Raji (cell line): ENCODE measurements around the gene SLC1A3.

ENCODE experiments used
- POLR2A ChIP-seq: IDR thresholded peaks from 2 replicates; pipeline ENCODE4 v1.6.1; 2011; ENCODE audit warnings: low read depth, low read length, control low read depth; ENCODE audit not compliant: insufficient read depth

SLC1A3 gene

GRCh38 chr5:36658038-36658756, 51.8 kb downstream of the SLC1A3 start:
- no peak for TF ChIP-seq POLR2A

GRCh38 chr5:36659411-36659810, 53.0 kb downstream of the SLC1A3 start:
- no peak for TF ChIP-seq POLR2A

DNA sequence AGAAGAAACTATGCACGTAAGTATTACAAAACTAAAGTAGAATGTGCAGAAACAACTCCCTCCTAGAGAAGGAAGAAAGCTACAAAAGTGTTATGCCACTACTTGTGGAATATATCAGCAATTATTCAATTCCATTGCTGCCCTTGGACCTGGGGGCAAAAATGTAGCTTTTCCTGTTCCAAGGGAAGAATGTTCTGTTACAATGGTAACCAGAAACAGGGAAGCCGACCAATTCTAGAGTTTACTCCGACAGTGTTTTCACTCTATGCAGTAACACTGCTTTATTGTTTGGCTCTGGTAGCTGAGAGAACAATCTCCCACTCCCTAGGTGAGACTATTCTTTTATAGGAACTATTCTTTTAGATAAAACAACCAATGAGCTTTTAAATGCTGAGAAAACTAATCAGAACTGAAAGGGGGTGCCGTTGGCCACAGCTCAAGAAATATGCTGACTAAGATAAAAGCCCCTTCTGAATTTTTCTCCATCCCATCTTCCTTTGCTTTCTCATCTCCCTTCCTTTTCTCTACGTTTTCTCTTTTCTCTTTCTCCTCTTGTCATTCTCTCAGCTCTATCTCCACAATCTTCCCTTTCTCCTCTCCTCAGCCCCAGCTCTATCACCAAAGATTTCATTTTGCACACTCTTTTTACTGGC, 54.1 kb downstream of the SLC1A3 start:
- no peak for TF ChIP-seq POLR2A

DNA sequence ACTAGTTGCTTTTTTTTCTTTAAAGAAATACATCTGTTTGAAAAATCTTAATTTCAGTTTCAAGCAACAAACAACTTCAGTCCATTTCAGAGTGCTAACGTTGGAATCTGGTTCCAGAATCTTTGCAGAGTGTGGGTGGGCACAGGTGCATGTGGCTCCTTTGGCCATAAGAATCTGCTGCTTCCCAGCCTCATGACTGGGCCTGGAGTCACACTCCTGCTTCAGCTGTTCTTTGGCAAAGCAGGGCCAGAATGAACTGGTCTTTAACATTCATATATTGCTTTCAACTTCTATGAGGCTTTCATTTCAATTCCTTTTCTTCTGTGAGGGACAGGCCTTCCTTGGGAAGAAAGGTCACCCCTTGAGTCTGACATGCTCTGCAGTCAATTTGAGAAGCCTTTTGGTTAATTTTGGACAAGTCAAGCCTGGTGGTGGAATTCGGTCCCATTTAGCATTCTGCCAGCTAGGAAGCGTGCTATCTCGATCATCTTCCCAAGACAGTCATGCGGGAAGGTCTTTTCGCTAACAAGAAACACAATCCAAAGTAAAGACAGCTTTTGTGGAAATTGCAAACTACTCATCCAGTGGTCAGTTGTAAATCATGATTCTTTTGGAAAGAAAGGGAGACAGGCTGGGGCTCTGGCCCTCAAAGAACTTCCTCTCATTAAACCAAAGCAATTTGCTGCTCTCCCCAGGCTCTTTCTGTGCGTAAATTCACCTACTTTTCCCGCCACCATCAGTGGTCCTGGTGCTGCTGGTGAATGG, 55.2 kb downstream of the SLC1A3 start:
- TF ChIP-seq POLR2A = no peak

- no peak for TF ChIP-seq POLR2A
Measured at GRCh38 chr5:36662291-36662851, 56.0 kb downstream of the SLC1A3 start.

DNA sequence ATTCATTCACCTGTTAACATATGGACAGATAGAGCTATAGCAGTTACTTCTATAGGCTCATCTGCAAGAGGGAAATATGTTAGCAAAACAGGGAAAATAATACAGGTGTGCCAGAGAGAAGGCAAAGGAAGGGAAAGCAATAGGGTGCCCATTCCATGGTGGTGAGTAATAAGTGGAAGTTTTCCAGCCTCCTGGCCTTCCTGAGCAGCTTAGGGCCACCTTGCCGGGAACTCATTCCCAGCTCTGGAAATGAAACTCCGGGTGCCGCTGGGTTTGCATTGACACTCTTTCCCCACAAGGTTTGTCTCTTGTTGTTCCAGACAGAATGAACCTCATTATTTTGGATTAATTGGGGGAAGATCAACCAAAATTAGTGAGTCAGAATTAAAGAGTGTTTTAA, 58.4 kb downstream of the SLC1A3 start:
- TF ChIP-seq POLR2A = no peak

- TF ChIP-seq POLR2A = no peak
Measured at GRCh38 chr5:36665628-36666027, 59.2 kb downstream of the SLC1A3 start.

DNA sequence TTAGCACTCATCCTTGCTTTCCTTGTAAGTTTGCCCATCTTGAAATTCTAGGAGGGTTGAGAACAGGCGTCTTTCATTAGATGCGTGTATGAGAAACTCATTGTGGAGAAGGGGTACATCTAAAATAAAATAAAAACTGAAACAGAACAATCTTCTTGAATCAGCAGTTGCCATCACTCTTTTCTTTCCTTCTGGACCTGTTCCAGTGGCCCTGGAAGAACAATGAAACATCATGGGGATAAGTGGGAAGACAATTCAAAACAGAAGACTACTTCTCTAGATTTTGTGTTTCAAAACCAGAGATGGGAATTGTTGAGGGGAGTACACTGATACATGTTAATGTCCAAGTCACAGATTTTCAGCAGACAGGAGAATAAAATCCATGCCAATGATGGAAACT, 59.9 kb downstream of the SLC1A3 start:
- no peak for TF ChIP-seq POLR2A

- TF ChIP-seq POLR2A = no peak
Measured at GRCh38 chr5:36666986-36667385, 60.6 kb downstream of the SLC1A3 start.

DNA sequence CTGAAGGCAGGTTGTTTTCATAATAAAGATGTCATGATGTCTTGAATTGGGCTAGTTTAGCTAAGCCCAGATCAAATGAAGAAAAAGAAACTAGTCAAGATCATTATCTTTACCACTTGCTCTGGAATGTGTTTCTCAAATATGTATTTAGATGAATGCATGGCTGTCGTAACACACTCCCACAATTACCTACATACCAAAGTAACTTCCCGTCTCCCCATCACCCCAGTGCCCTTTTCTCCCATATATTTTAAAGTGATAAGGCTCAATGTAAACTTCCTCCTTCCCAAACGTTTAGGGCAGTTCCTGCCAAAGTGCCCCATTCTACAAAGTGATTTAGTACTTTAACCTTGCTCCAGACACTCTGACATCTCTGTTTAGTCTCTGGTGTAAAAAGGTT, 61.4 kb downstream of the SLC1A3 start:
- TF ChIP-seq POLR2A = no peak

DNA sequence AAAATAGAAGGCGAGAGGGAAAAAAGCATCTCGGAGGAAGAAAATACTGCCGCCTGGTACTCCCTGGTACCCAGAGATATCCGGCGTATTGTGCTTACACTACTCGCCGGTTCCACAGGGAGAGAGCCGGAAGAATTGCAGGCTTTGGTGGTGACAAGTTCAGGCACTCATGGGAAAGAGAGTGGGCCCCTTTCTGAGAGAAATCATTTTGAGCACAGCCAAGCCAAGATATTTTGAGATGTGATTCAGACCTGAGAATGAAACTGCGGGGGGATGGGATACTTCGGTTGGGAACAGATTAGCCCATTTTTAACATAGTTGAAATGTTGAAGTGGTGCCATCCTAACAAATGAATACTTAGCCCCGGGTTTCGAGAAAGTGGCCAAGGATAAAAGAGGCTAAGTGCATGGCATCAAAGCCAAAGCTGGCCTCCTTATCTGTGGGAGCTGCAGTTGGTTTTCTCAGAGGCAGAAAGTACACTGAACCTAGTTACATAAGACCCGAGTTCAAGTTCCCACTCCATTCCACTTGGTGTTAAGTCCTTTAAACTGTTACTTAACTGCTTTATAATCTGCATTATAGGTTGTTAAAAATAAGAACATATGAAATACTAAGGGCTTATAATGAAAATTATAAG, 62.7 kb downstream of the SLC1A3 start:
- TF ChIP-seq POLR2A = no peak

DNA sequence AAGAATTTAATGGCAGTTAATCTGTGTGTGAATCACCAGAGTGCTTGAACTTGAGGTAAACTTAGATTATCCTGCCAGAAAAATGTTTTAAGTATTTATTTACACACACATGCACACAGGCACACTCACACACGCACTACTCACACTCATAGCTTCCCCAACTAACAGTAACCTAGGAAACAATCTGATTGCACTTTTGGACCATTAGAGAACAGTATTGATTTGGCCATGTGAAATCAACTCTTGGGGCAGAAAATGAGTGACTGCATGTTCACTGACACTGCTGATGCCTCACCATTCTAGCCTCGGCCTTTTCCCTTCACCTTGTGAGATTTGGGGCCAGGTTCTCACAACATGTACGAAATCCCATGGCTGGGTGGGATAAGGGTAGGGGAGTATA, 64.1 kb downstream of the SLC1A3 start:
- no peak for TF ChIP-seq POLR2A

GRCh38 chr5:36675282-36675681, 68.9 kb downstream of the SLC1A3 start:
- no peak for TF ChIP-seq POLR2A

DNA sequence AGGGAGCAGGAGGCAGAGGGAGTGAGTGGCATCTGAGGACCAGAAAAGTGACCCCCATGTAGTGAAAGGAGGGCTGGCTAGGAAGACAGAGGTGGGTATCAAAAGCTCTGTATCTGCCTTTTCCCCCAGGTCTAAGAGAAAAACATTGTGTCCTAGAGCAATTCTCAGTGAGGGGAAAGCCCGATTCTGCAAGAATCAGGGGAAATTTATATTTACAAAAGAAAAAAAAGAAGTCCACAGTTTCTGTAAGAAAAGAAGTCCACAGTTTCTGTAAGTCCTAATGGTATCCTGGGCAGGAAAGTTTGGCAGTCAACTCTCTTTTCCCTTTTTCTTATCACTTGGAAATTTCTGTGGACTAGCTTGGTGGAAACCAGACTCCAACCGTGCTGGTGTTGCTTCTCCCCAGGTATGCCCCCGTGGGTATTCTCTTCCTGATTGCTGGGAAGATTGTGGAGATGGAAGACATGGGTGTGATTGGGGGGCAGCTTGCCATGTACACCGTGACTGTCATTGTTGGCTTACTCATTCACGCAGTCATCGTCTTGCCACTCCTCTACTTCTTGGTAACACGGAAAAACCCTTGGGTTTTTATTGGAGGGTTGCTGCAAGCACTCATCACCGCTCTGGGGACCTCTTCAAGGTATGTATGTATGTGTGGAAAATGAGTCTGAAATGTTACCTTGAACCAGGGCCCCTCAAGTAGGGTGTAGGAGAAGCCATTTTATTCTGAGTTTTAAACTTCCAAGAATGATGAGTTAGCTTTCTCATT, 73.0 kb downstream of the SLC1A3 start:
- TF ChIP-seq POLR2A = no peak
